ENCODE measurements around the gene GNAS. TPM values are rescaled to one million over a fixed set of nuclear protein-coding genes. Genes with fewer than 3 reads are reported as not detected.

The GNAS gene
- total RNA-seq, 3 donors from 2014 or later (not counting 1 experiment from before 2014, with no cell fraction given) = 530 to 823 (median 582) TPM

- Histone ChIP-seq H3K9me3 (ENCODE audit: control insufficient read depth, insufficient read depth, low read length) (no peaks in the 10 kb centered on the region), H3K4me3 (ENCODE audit: low read length) (peak overlapping the region; percentile 74), H3K36me3 (ENCODE audit: control insufficient read depth, insufficient read depth, low read length) (no peaks in the 10 kb centered on the region), H3K27ac (ENCODE audit: low read length) (peak overlapping the region; percentile 87), H3K4me1 (ENCODE audit: control insufficient read depth, insufficient read depth, low read length) (peaks cover 14% of the 10 kb centered on the region), H3K27me3 (ENCODE audit: control insufficient read depth, insufficient read depth, low read length) (no peaks in the 10 kb centered on the region)
- no peaks in the 10 kb centered on the region for H3K36me3 Mint-ChIP-seq
- 26% methylated on average over 91 of the region's 91 CpGs for WGBS (ENCODE audit: insufficient coverage)
- no peaks in the 10 kb centered on the region for H3K9me3 Mint-ChIP-seq
- no peak for TF ChIP-seq CTCF (IDR thresholded peaks at IDR 0.05)
- peak overlapping the region; percentile 80 to 90 for H3K27ac Mint-ChIP-seq
- no peaks in the 10 kb centered on the region for H3K27me3 Mint-ChIP-seq (ENCODE audit: low read depth in 2 of 2)
- H3K4me3 Mint-ChIP-seq = peak overlapping the region; percentile 92
- peaks cover 27 to 35% of the 10 kb centered on the region in 2 donors for H3K4me1 Mint-ChIP-seq
- ATAC-seq (peak in 1 of 3 donors; percentile 15), DNase-seq (peak; percentile 24 to 81)
- intact Hi-C loops (cut with micrococcal nuclease) = loop anchor here (1.0 to 10.0 kb wide), 4 partner anchors 91 to 275 kb away; partner anchors contain the start of genes NELFCD, PRELID3B, STX16 and ZNF831
Observed at GRCh38 chr20:58889798-58890517, 37.4 kb downstream of the GNAS start.

- peak; percentile 66 to 80 for DNase-seq
- 0% methylated on average over 54 of the region's 64 CpGs for WGBS (ENCODE audit: insufficient coverage)
- no peaks in the 10 kb centered on the region for H3K27me3 Mint-ChIP-seq (ENCODE audit: low read depth in 2 of 2)
- Histone ChIP-seq H3K27ac (ENCODE audit: low read length) (peak overlapping the region; percentile 87), H3K27me3 (ENCODE audit: control insufficient read depth, insufficient read depth, low read length) (no peaks in the 10 kb centered on the region), H3K4me1 (ENCODE audit: control insufficient read depth, insufficient read depth, low read length) (peaks cover 16% of the 10 kb centered on the region), H3K4me3 (ENCODE audit: low read length) (peak overlapping the region; percentile 74), H3K9me3 (ENCODE audit: control insufficient read depth, insufficient read depth, low read length) (no peaks in the 10 kb centered on the region), H3K36me3 (ENCODE audit: control insufficient read depth, insufficient read depth, low read length) (no peaks in the 10 kb centered on the region)
- peak; percentile 26 to 45 (median 32) for ATAC-seq
- peak overlapping the region; percentile 80 to 90 for H3K27ac Mint-ChIP-seq
- intact Hi-C loops (cut with micrococcal nuclease) = loop anchor here (2.0 to 10.0 kb wide), 3 partner anchors 152 to 274 kb away; partner anchors contain the start of genes PRELID3B, STX16 and ZNF831
- H3K4me1 Mint-ChIP-seq = peaks cover 34 to 41% of the 10 kb centered on the region in 2 donors
- H3K36me3 Mint-ChIP-seq = no peaks in the 10 kb centered on the region
- TF ChIP-seq CTCF (IDR thresholded peaks at IDR 0.05) = no peak
- no peaks in the 10 kb centered on the region for H3K9me3 Mint-ChIP-seq
- peak overlapping the region; percentile 92 for H3K4me3 Mint-ChIP-seq
Observed at GRCh38 chr20:58890518-58891085, 38.1 kb downstream of the GNAS start.

- Histone ChIP-seq H3K27me3 (ENCODE audit: control insufficient read depth, insufficient read depth, low read length) (no peaks in the 10 kb centered on the region), H3K27ac (ENCODE audit: low read length) (peak overlapping the region; percentile 79), H3K4me1 (ENCODE audit: control insufficient read depth, insufficient read depth, low read length) (peaks cover 20% of the 10 kb centered on the region), H3K9me3 (ENCODE audit: control insufficient read depth, insufficient read depth, low read length) (no peaks in the 10 kb centered on the region), H3K4me3 (ENCODE audit: low read length) (peak overlapping the region; percentile 48), H3K36me3 (ENCODE audit: control insufficient read depth, insufficient read depth, low read length) (peaks cover under 1% of the 10 kb centered on the region)
- no peaks in the 10 kb centered on the region for H3K36me3 Mint-ChIP-seq
- H3K4me3 Mint-ChIP-seq = peak overlapping the region; percentile 75
- no peaks in the 10 kb centered on the region for H3K9me3 Mint-ChIP-seq
- peak; percentile 70 to 82 for DNase-seq
- H3K27ac Mint-ChIP-seq = peak overlapping the region; percentile 80 to 97
- no peaks in the 10 kb centered on the region for H3K27me3 Mint-ChIP-seq (ENCODE audit: low read depth in 2 of 2)
- intact Hi-C loops (cut with micrococcal nuclease) = loop anchor here (2.0 to 10.0 kb wide), 3 partner anchors 152 to 274 kb away; partner anchors contain the start of genes PRELID3B, STX16 and ZNF831
- ATAC-seq = peak; percentile 33 to 49 (median 42)
- H3K4me1 Mint-ChIP-seq = peaks cover 40 to 47% of the 10 kb centered on the region in 2 donors
- TF ChIP-seq CTCF (IDR thresholded peaks at IDR 0.05) = no peak
- under 1% methylated on average over 100 of the region's 105 CpGs for WGBS (ENCODE audit: insufficient coverage)
Observed at GRCh38 chr20:58891086-58891717, 38.7 kb downstream of the GNAS start.

Measured in natural killer cell (primary cell).